GM21526 (cell line): ENCODE data around the gene PIK3C2B.
"Not testable (repeated sequence)": the region's sequence is repeated elsewhere in the genome, so short reads cannot be mapped to it uniquely, and the experiment has no call there.

ENCODE experiments used
- ATAC-seq: cut with Tn5 transposase; IDR thresholded peaks from one replicate; pipeline ENCODE4 v1.9.1; 2021; ENCODE audit warnings: moderate library complexity; ENCODE audit not compliant: unreplicated experiment, low FRiP score

Gene PIK3C2B

DNA sequence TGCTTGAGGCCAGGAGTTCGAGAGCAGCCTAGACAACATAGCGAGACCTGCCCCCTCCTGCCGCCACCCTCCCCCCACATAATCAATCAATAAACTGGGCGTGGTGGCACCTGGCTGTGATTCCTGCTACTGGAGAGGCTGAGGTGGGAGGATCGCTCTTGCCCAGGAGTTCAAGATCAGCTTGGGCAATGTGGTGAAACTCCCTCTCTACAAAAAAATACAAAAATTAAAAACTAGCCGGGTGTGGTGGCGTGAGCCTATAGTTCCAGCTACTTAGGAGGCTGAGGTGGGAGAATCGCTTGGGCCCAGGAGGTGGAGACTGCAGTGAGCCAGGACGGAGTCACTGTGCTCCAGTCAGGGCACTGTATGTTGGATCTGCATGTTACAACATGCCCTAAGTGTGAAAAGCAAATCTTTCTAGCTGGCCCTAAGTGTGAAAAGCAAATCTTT, 14.6 kb upstream of the PIK3C2B start:
- no peak for ATAC-seq

DNA sequence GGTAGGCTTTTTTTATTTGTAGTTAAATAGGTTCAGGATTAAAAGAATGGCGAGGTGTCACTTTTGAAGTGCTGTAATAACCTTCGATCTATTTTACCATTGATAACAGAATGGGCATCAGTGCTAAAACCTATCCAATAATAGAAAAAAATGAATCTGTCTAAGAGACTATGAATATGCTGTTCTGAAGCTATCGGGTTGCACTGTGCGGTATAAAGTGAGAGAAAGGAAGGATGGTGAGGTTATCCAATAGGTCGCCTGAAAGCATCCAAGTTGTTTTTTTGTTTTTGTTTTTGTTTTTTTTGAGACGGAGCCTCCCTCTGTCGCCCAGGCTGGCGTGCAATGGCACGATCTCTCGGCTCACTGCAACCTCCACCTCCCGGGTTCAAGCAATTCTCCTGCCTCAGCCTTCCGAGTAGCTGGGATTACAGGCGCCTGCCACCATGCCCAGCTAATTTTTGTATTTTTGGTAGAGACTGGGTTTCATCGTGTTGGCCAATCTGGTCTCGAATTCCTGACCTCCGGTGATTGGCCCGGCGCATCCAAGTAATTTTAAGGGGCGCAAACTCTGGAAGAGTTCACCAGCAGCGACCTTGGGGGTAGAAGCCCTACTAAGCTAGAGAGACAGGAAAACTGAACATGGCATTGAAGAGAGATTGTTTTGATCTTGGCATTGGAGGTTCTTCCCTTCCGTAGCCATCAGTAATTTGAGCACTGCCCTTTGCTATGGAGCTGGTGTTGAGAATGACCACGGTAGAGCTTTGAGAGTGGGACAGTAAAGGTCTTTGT, 12.9 kb upstream of the PIK3C2B start:
- ATAC-seq = peak; percentile 8

DNA sequence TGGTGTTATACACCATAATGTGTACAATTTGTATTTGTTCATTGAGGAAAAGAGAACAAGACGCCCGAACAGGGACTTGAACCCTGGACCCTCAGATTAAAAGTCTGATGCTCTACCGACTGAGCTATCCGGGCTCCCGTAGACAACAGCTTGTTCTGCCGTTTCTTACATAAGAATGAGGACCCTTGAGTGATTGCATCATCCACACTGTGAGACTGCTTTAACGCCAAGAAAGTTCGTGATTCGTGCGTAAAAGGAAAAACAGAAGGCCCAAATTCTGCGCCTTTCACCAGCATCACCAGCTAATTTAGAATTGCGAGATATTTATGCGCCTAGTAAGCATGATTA, 12.3 kb upstream of the PIK3C2B start:
- ATAC-seq = peak; percentile 55

DNA sequence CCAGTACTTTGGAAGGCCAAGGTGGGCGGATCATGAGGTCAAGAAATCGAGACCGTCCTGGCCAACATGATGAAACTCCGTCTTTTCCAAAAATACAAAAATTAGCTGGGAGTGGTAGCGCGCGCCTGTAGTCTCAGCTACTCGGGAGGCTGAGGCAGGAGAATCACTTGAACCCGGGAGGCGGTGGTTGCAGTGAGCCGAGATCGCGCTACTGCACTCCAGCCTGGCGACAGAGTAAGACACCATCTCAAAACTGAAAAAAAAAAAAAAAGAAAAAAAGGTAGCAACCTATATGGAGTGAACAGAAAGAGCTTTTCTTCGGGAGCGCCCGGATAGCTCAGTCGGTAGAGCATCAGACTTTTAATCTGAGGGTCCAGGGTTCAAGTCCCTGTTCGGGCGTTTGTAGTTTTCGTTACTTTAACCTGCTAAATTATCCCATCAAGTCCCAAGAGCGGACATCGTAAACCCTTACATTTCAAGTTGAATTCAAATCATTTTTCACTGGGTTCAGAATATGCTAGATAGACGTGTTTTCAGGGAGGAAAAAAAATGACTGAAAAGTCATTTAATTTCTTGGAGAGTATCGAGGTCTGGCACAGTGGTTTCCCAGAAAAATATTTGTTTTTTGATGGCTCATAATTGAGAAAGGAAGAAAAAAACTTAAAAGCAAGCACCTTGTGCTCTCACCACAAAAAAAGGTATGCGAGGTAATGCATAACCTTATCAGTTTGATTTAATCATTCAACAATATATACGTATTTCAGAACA, 11.8 kb upstream of the PIK3C2B start:
- peak; percentile 67 for ATAC-seq

DNA sequence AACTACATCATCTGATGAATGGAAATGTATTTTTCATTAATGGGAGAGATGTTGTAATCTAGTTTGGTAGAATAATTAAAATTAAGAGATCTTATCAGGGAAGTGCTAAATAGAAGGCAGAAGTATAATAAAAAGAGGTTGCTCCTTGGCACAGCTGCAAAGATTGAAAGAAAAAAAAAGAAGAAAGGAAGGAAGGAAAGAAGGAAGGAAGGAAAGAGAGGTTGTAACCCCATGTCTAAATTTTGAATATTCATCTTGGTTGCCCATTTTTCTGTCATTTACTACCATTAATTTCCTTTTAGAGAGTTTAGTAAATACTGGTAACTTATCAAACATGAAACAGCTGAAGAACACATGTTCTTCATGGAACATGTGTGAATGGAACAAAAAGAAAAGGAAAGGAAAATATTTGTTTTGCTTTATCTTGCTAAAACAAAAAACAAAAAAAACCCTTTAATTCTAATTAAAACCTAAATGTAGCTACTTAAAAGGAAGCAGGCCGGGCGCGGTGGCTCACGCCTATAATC, 11.1 kb upstream of the PIK3C2B start:
- no peak for ATAC-seq

DNA sequence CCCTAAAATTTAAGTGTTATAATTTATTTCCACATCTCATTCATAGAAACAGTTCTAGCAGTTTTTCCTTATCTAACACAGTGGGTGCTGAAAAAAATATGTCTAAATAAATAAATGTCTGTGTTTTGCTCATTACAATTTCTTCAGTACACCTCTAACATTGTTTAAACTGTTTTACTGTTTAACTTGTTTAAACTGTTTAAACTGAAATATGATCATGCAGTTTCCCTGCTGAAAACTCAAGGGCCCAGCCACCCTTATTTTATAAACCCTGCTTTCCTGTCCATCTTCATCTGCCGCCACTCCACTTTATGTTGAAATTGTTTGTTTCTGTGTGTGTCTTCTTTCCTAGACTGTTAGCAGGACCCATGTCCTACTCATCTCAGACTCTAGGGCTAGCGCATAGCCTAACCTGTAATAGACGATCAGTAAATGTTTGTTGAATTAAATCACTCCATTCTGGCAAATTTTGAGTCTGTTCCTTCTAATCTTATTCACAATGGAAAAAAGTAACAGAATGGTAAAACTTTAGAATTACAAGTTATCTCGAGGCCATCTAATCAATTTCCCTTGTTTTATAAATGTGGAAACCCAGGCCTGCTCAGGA, 9.4 kb upstream of the PIK3C2B start:
- no peak for ATAC-seq

DNA sequence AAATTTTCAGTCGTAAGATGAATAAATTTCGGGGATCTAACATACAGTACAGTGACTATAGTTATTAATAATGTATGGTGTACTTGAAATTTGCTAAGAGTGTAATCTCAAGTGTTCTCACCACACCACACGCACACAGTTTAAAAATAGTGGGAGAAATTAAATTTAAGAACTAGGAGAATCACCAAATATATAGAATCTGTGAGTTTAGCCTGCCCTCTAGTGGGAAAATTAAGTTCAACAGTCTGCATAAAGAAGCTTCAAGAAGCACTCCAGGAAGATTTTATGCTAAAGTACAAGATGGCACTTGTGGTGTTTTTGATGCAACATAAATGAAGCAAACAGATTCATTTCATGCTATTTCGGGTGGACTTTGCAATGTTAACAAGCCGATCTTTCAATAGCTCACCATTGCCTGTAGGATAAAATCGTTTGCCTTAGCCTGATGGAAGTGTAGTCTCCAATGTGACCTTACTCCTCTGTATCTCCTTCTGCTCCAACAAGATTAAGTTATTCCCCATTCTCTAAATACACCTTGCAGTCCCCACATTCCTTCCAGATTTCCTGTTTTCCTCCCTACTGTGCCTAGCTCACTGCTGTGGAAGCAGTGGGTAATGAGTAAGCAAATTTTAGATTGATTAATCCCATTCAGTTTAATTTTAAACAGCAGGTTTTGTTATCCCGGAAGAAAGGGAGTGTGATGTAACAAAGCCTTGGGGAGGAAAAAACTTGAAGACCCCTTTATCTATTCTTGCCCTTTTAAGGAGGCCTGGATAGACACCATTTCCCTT, 8.7 kb upstream of the PIK3C2B start:
- no peak for ATAC-seq

DNA sequence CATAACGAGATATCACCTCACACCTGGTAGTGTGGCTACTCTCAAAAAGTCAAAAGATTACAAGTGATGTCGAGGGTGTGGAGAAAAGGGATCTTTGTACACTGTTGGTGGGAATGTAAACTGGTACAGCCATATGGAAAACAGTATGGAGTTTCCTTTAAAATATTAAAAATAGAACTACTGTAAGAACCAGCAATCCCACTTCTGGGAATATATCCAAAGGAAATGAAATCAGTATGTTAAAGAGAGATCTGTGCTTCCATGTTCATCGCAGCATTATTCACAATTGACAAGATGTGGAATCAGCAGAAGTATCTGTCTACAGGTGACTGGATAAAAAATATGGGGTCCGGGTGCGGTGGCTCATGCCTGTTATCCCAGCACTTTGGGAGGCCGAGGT, 7.6 kb upstream of the PIK3C2B start:
- ATAC-seq = no peak

DNA sequence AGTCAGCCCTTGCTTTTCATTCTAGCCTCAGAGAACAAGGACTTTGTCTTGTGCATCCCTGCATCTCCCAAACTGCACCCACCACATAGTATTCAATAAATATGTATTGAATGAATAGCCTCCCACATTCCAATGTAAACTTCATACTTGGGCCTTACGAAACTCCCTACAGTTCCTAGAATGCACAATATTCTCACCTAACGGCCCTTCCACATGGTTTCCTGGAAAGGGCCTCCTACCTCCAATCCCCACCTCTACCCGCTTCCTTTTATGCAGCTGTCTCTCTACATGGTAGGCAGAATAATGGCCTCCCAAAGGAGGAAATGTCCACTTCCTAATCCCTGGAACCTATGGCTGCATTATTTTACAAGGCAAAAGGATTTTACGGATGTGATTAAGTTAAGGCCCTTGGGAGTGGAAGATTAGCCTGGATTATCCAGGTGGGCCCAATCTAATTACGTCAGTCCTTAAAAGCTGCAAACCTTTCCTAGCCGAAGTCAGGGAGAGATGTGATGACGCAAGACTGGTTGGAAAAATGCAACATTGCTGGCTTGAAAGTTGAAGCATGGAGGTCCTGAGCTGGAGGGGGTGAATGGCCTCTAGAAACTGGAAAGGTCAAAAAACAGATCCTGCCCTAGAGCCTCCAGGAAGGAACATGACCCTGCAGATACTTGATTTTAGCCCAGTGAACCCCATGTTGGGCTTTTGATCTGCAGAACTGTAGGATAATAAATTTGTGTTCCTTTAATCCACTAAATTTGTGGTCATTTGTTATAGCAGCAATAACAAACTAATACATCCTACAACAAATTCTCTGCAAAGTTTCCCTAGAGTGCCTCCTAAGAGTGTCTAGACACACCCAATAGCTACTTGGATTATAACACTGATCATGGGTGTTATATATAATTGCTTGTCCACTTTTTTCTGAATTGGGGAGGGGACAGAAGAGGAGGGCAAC, 5.2 kb upstream of the PIK3C2B start:
- ATAC-seq = no peak

DNA sequence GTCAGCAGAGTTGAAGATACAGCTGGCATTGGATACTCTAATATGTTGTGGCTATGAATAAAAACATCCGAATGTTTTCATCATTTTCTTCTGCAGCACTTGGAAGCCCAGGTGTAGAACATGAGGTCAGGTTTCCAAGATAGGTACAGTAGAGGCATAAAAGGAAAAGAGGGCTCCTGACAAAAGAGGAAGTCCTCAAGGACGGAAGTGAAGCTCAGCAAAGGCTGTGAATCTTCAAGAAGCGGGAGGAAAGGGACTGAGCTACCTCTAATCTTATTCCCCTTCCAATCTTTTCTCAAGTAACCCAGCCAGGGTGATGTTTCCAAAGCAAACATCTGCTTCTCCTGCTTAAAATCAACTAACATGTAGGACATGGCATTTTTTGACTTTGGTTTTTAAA, 4.4 kb upstream of the PIK3C2B start:
- ATAC-seq = no peak

DNA sequence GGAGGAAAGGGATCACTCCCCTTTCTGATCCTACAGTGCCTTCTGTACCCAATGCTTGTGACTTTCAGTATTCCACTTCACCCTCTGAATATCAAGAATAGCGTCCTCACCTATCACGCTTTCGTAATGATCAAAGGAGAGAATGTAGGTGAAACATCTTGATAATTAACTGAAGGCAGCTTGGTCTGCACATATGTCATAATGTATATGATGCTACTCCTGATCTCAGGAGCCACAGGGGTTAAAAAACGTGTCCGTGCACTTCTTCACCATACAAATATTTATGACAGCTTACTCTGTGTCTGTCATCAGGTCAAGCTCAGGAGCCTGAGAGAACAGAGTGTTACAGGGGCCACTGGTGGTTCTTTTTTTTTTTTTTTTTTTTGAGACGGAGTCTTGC, 1.2 kb upstream of the PIK3C2B start:
- no peak for ATAC-seq

DNA sequence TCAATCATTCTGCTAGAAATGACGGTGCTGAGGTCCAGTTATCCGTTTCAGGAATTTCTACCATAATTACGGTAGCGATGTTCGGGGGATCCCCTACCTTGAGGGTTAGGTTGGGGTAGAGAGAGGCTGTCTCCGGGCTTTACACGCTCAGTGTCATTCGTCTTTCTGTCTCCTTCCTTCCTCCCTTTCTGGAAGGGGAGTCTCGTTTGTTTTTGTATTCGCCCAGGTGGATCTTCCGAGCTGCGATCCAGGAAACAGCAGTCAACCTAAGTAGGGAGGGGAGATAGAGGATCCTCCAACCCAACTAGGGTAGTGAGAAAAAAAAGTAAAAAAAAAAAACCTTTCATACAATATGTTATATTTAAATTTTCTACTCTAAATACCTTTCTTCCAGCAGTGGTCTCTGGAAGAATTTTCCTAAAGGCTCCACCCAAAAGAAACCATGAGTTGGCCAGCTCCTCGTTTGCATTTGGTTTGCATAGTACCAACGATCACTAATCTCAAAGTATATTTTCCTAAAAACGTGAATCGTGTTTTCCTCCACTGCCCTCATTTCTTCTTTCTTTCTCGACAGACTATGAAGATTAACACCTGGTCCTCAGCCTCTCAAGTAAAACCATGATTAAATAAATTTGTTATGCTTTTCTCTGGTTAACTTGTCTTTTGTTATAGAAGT, 611 bp upstream of the PIK3C2B start:
- ATAC-seq = peak; percentile 10

DNA sequence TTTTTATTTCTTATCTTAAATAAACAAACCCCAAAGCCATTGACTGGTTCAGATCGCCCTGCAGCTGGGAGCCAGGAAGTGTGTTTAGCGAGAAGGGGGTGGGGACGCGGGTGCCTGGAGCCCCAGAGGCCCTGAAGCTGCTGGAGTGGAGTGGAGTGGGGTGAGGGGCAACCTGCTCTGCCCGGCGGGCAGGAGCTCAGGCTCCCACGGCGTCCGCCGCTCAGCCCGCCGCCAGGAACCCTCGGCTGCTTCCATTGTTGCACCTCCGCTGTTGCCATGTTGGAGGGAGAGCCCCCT, 673 bp downstream of the PIK3C2B start:
- ATAC-seq = peak; percentile 25

DNA sequence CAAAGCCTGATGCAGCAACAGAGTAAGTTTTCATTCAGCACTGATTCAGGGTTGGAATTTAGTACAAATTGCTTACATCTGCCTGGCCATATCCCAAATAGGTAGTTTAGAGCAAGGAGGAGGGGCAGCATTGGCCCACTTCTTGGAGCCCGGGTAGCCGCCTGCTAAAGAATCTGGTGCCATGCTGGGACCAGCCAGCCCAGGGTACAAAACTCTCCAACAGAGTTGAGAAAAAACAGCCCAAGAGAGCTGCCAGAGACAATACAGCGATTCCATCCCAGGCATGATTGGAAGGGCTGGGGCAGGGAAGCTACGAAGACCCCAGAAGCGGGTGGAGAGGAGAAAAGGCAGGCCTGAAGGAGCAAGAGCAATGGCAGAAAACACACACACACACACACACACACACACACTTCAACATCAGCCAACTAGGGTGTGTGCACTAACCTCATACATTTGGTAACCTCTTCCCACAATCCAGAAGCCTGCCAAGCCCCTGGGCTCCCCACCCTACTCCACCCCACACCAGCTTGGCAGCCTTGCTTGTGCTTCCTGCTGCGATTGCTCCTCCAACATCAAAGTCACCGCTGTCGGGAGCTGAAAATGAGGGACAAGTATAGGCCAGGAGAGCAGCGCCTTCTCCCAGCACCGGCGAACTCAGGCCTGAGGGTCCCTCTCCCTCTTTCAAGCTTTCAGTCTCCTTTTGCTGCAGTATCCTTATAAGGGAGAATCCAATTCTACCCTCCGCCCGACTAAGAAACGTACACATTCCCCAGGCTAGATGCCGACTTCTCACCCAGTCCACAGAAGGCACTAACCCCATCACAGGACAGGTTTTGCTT, 1.2 kb downstream of the PIK3C2B start:
- no peak for ATAC-seq

DNA sequence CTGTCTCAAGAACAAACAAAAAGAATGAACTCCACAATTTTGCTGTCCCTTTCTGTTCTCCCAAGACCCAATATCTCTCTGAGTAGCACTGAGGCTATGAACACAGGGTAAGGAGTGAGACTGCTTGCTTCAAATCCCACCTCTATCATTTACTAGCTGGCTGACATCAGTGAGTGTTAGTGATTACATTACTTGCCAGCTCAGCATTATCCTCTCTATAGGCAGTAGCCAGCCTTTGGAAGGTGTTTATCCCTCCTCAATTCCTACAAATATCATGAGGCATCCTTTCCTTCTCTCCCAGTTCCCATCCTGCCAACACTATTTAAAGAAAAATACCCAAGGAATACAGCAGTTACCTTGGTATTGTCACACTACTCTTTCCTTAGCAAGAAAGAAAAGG, 3.0 kb downstream of the PIK3C2B start:
- no peak for ATAC-seq

DNA sequence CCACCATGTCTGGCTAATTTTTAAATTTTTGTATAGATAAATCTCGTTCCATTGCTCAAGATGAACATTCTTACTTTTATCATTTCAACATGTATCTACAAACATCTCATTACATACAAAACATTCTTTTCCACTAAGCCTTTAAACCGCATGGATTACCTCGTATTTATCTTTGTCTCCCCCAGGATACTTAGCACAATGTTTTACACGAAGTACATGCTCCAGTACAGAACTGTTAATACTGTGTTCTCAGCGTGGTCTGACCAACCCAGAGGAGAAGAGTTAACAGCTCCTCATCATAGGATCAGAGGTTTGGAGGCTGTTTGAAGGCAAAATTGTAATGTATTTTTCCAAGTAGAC, 7.4 kb downstream of the PIK3C2B start:
- no peak for ATAC-seq

DNA sequence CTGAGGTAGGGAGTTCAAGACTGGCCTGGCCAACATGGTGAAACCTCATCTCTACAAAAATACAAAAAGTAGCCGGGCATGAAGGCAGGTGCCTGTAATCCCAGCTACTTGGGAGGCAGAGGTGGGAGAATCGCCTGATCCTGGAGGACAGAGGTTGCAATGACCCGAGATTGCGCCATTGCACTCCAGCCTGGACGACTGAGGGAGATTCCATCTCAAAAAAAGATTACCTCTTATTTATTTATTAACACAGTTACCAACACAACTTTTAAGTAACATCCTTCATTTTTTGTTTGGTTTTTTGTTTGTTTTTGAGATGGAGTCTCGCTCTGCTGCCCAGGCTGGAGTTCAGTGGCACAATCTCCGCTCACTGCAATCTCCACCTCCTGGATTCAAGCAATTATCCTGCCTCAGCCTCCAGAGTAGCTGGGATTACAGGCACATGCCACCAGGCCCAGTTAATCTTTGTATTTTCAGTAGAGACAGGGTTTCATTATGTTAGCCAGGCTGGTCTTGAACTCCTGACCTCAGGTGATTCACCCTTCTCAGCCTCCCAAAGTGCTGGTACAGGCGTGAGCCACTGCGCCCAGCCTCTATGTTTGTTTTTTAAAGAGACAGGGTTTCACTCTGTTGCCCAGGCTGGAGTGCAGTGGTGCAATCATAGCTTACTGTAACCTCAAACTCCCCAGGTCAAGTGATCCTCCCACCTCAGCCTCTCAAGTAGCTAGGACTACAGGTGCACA, 7.9 kb downstream of the PIK3C2B start:
- not testable (repeated sequence) for ATAC-seq

DNA sequence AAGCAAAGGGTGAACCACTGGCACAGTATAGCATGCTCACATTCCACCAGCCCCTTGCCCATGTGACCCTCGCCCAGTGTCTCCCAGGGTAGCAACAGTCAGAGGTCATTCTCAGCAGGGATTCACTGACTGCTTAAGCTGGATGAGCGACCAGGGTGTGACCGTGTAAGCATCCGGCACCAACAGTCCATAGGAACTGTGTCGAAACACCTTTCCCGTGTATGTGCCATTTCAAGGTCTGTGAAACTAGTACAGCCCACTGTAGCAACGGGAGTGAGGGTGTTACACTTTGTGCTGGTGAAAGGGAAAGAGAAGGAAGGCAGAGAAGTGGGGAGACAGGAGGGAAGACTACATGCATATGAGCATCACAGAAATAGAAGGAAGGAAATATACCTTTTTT, 10.8 kb downstream of the PIK3C2B start:
- no peak for ATAC-seq
